ENCODE measurements around the gene DDX25.

The DDX25 gene

GRCh38 chr11:125948278-125949051, 44.2 kb downstream of the DDX25 start:
- Histone ChIP-seq H3K9ac (ENCODE audit: low read depth, low read length, poor library complexity) (no peak overlapping the region), H2BK5ac (ENCODE audit: low read length) (no peak overlapping the region), H3K18ac (ENCODE audit: low read length) (no peak overlapping the region), H2BK15ac (ENCODE audit: low read length) (no peak overlapping the region), H3K14ac (ENCODE audit: low read length) (no peak overlapping the region), H3K36me3 (replicated peaks in 1 of 2; ENCODE audit: control insufficient read depth in 2 of 2, insufficient read depth in 2 of 2, low read length in 2 of 2) (no peaks in the 10 kb centered on the region), H2AFZ (ENCODE audit: low read length) (no peak overlapping the region), H3K27ac (replicated peaks; ENCODE audit: low read length) (no peak overlapping the region), H3K9me3 (replicated peaks in 1 of 2; ENCODE audit: control insufficient read depth in 2 of 2, insufficient read depth in 1 of 2, low read depth in 1 of 2, low read length in 2 of 2) (no peaks in the 10 kb centered on the region), H3K4me1 (ENCODE audit: control insufficient read depth in 2 of 2, insufficient read depth in 1 of 2, low read depth in 1 of 2, low read length in 2 of 2) (peaks cover 0 to 7% of the 10 kb centered on the region in 2 donors), H3K4me3 (ENCODE audit: low read length in 2 of 2) (no peak overlapping the region), H4K91ac (ENCODE audit: low read depth, low read length, poor library complexity) (no peak overlapping the region), H3K4ac (ENCODE audit: low read length) (no peak overlapping the region), H3K79me1 (ENCODE audit: low read depth, low read length) (no peaks in the 10 kb centered on the region), H3K27me3 (ENCODE audit: control insufficient read depth in 3 of 3, insufficient read depth in 3 of 3, low read depth in 1 of 3, low read length in 3 of 3) (no peaks in the 10 kb centered on the region), H4K8ac (ENCODE audit: low read depth, low read length) (no peak overlapping the region), H2BK120ac (ENCODE audit: low read depth, low read length) (no peak overlapping the region), H2BK12ac (ENCODE audit: low read length) (no peak overlapping the region), H2AK5ac (ENCODE audit: low read depth, low read length) (no peak overlapping the region), H3K23ac (ENCODE audit: low read depth, low read length, poor library complexity) (no peak overlapping the region), H3K4me2 (ENCODE audit: insufficient read depth, low read length, poor library complexity, severe bottlenecking) (no peak overlapping the region)
- DNase-seq (ENCODE audit: low spot score) = no peak
- no CpG with 5 or more reads among the region's 23 CpGs for WGBS, 2 donors (ENCODE audit: extremely low coverage in 2 of 2, insufficient read length in 2 of 2, insufficient replicate concordance in 1 of 2)

GRCh38 chr11:125949271-125950177, 45.2 kb downstream of the DDX25 start:
- Histone ChIP-seq H3K4me2 (ENCODE audit: insufficient read depth, low read length, poor library complexity, severe bottlenecking) (no peak overlapping the region), H2BK12ac (ENCODE audit: low read length) (no peak overlapping the region)
- no CpG with 5 or more reads among the region's 22 CpGs for WGBS, 2 donors (ENCODE audit: extremely low coverage in 2 of 2, insufficient read length in 2 of 2, insufficient replicate concordance in 1 of 2)

GRCh38 chr11:125950178-125950490, 45.8 kb downstream of the DDX25 start:
- H3K4me3 ChIP-seq (ENCODE audit: low read length in 2 of 2) = no peak overlapping the region
- H2BK12ac ChIP-seq (ENCODE audit: low read length) = no peak overlapping the region
- no peaks in the 10 kb centered on the region for H3K27me3 ChIP-seq (ENCODE audit: control insufficient read depth in 3 of 3, insufficient read depth in 3 of 3, low read depth in 1 of 3, low read length in 3 of 3)
- peak overlapping the region; percentile 12 for H2AK5ac ChIP-seq (ENCODE audit: low read depth, low read length)
- no peak overlapping the region for H2BK5ac ChIP-seq (ENCODE audit: low read length)
- H3K18ac ChIP-seq (ENCODE audit: low read length) = no peak overlapping the region
- H4K8ac ChIP-seq (ENCODE audit: low read depth, low read length) = no peak overlapping the region
- H3K27ac ChIP-seq (replicated peaks; ENCODE audit: low read length) = no peak overlapping the region
- no peak overlapping the region for H3K23ac ChIP-seq (ENCODE audit: low read depth, low read length, poor library complexity)
- no peak overlapping the region for H3K4me2 ChIP-seq (ENCODE audit: insufficient read depth, low read length, poor library complexity, severe bottlenecking)
- H2AFZ ChIP-seq (ENCODE audit: low read length) = no peak overlapping the region
- H3K9me3 ChIP-seq (replicated peaks in 1 of 2; ENCODE audit: control insufficient read depth in 2 of 2, insufficient read depth in 1 of 2, low read depth in 1 of 2, low read length in 2 of 2) = no peaks in the 10 kb centered on the region
- H3K36me3 ChIP-seq (replicated peaks in 1 of 2; ENCODE audit: control insufficient read depth in 2 of 2, insufficient read depth in 2 of 2, low read length in 2 of 2) = no peaks in the 10 kb centered on the region
- no peak overlapping the region for H2BK15ac ChIP-seq (ENCODE audit: low read length)
- DNase-seq (ENCODE audit: low spot score) = no peak
- H3K9ac ChIP-seq (ENCODE audit: low read depth, low read length, poor library complexity) = no peak overlapping the region
- WGBS, 2 donors (ENCODE audit: extremely low coverage in 2 of 2, insufficient read length in 2 of 2, insufficient replicate concordance in 1 of 2) = no CpG with 5 or more reads among the region's 11 CpGs
- H2BK120ac ChIP-seq (ENCODE audit: low read depth, low read length) = no peak overlapping the region
- H4K91ac ChIP-seq (ENCODE audit: low read depth, low read length, poor library complexity) = peak overlapping the region; percentile 76
- H3K79me1 ChIP-seq (ENCODE audit: low read depth, low read length) = no peaks in the 10 kb centered on the region
- H3K4me1 ChIP-seq (ENCODE audit: control insufficient read depth in 2 of 2, insufficient read depth in 1 of 2, low read depth in 1 of 2, low read length in 2 of 2) = peaks cover 0 to 7% of the 10 kb centered on the region in 2 donors
- no peak overlapping the region for H3K4ac ChIP-seq (ENCODE audit: low read length)
- H3K14ac ChIP-seq (ENCODE audit: low read length) = no peak overlapping the region

More at GRCh38 chr11:125949271-125950177, 45.2 kb downstream of the DDX25 start:
- Histone ChIP-seq H3K4me3 (ENCODE audit: low read length in 2 of 2) (no peak overlapping the region), H3K9me3 (replicated peaks in 1 of 2; ENCODE audit: control insufficient read depth in 2 of 2, insufficient read depth in 1 of 2, low read depth in 1 of 2, low read length in 2 of 2) (no peaks in the 10 kb centered on the region), H3K27ac (replicated peaks; ENCODE audit: low read length) (peak overlapping the region; percentile 4), H3K23ac (ENCODE audit: low read depth, low read length, poor library complexity) (no peak overlapping the region), H2BK5ac (ENCODE audit: low read length) (no peak overlapping the region), H3K36me3 (replicated peaks in 1 of 2; ENCODE audit: control insufficient read depth in 2 of 2, insufficient read depth in 2 of 2, low read length in 2 of 2) (no peaks in the 10 kb centered on the region), H2AFZ (ENCODE audit: low read length) (no peak overlapping the region), H4K91ac (ENCODE audit: low read depth, low read length, poor library complexity) (peak overlapping the region; percentile 76), H3K4me1 (ENCODE audit: control insufficient read depth in 2 of 2, insufficient read depth in 1 of 2, low read depth in 1 of 2, low read length in 2 of 2) (peaks cover 0 to 7% of the 10 kb centered on the region in 2 donors), H3K4ac (ENCODE audit: low read length) (no peak overlapping the region), H3K79me1 (ENCODE audit: low read depth, low read length) (no peaks in the 10 kb centered on the region), H3K18ac (ENCODE audit: low read length) (peak overlapping the region; percentile 4), H2BK120ac (ENCODE audit: low read depth, low read length) (no peak overlapping the region), H2AK5ac (ENCODE audit: low read depth, low read length) (peak overlapping the region; percentile 12), H3K27me3 (ENCODE audit: control insufficient read depth in 3 of 3, insufficient read depth in 3 of 3, low read depth in 1 of 3, low read length in 3 of 3) (no peaks in the 10 kb centered on the region), H3K9ac (ENCODE audit: low read depth, low read length, poor library complexity) (no peak overlapping the region), H3K14ac (ENCODE audit: low read length) (no peak overlapping the region), H4K8ac (ENCODE audit: low read depth, low read length) (no peak overlapping the region), H2BK15ac (ENCODE audit: low read length) (no peak overlapping the region)
- no peak for DNase-seq (ENCODE audit: low spot score)
